DOHH2 (cell line): ENCODE data around the gene VWC2.

Experiments used
- H3F3A ChIP-seq: fragments of 200-600 bp; sonication (generic), shearing (Covaris generic); 2 replicates; pipeline ENCODE4 v1.6.0; 2016; ENCODE audit warnings: antibody characterized with exemption, mild to moderate bottlenecking; ENCODE audit not compliant: control insufficient read depth, insufficient read depth
- H3K27ac ChIP-seq: fragments of 200-600 bp; sonication (generic); 2 replicates; pipeline ENCODE4 v1.5.1; 2014; ENCODE audit warnings: low read depth, mild to moderate bottlenecking, low read length, moderate library complexity
- H3K27me3 ChIP-seq: fragments of 200-600 bp; sonication (generic); 2 replicates; pipeline ENCODE4 v1.6.1; 2014; ENCODE audit warnings: mild to moderate bottlenecking, low read length, mixed read lengths; ENCODE audit not compliant: control insufficient read depth
- H3K36me3 ChIP-seq: fragments of 200-600 bp; sonication (generic); 2 replicates; pipeline ENCODE4 v1.6.1; 2014; ENCODE audit warnings: mild to moderate bottlenecking, low read length, moderate library complexity, mixed read lengths; ENCODE audit not compliant: control insufficient read depth
- H3K4me1 ChIP-seq: fragments of 200-600 bp; sonication (generic); 2 replicates; pipeline ENCODE4 v1.6.1; 2014; ENCODE audit warnings: mild to moderate bottlenecking, low read length, mixed read lengths; ENCODE audit not compliant: control insufficient read depth
- H3K4me2 ChIP-seq: fragments of 200-600 bp; sonication (generic); 2 replicates; pipeline ENCODE4 v1.6.0; 2014; ENCODE audit warnings: mild to moderate bottlenecking, low read length, moderate library complexity
- H3K4me3 ChIP-seq: fragments of 200-600 bp; sonication (generic); 2 replicates; pipeline ENCODE4 v1.5.1; 2014; ENCODE audit warnings: mild to moderate bottlenecking, low read length, mixed read lengths
- H3K79me2 ChIP-seq: fragments of 200-600 bp; sonication (generic); 2 replicates; pipeline ENCODE4 v1.6.1; 2014; ENCODE audit warnings: mild to moderate bottlenecking, low read length, mixed read lengths; ENCODE audit not compliant: control insufficient read depth
- H3K9me2 ChIP-seq: fragments of 200-600 bp; sonication (generic); replicated peaks from 2 replicates; pipeline ENCODE4 v1.6.1; 2014; ENCODE audit warnings: mild to moderate bottlenecking, low read length, mixed read lengths; ENCODE audit not compliant: control insufficient read depth
- H3K9me3 ChIP-seq: fragments of 200-600 bp; sonication (generic); 2 replicates; pipeline ENCODE4 v1.6.1; 2014; ENCODE audit warnings: antibody characterized with exemption, low read length, mixed read lengths; ENCODE audit not compliant: control insufficient read depth, insufficient read depth
- H4K20me1 ChIP-seq: fragments of 200-600 bp; sonication (generic); 2 replicates; pipeline ENCODE4 v1.6.0; 2014; ENCODE audit warnings: low read depth, mild to moderate bottlenecking, antibody characterized with exemption, low read length, moderate library complexity; ENCODE audit not compliant: control insufficient read depth, insufficient read depth
- CTCF ChIP-seq: fragments of 200-600 bp; sonication (generic); IDR thresholded peaks from one replicate; pipeline ENCODE4 v1.5.1; 2014; ENCODE audit warnings: antibody characterized with exemption, mild to moderate bottlenecking, low read depth, low read length; ENCODE audit not compliant: poor library complexity, severe bottlenecking
- EZH2phosphoT487 ChIP-seq: fragments of 200-600 bp; sonication (generic); IDR thresholded peaks from 2 replicates; pipeline ENCODE4 v1.6.1; 2017; ENCODE audit warnings: borderline replicate concordance, mild to moderate bottlenecking, antibody characterized with exemption, low read length, moderate library complexity, mixed read lengths

The VWC2 gene

DNA sequence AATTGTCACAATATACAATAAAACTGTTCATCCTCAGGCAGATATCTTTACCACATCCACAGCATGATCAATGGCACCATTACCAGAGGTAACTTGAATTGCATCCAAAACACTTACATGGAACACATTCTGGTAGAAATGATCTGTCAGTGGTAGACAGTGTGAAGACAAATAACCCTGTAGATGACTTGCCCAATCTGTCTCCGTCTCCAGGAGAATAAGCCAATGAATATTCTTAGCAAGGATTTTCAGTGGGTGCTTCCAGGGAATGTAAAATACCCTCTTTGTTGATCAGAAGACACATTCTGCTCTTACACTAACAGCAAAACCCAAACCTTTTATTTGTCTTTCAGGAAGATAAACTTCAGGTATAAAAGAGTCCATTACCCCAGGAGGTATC lies 43.8 kb downstream of the VWC2 start:
- H3K4me3 ChIP-seq: no peak overlapping the region
- H3K9me3 ChIP-seq: no peaks in the 10 kb centered on the region
- no peaks in the 10 kb centered on the region for H3K9me2 ChIP-seq
- H3K4me1 ChIP-seq: peaks cover 10% of the 10 kb centered on the region
- H3K27me3 ChIP-seq: 0 out of 2 replicates have a peak, but pooled peaks cover 5% of the 10 kb centered on the region
- H3K4me2 ChIP-seq: no peak overlapping the region
- no peak for TF ChIP-seq EZH2phosphoT487
- TF ChIP-seq CTCF: no peak
- H3K79me2 ChIP-seq: no peaks in the 10 kb centered on the region
- no peaks in the 10 kb centered on the region for H4K20me1 ChIP-seq
- no peaks in the 10 kb centered on the region for H3K36me3 ChIP-seq
- H3K27ac ChIP-seq: no peak overlapping the region
- H3F3A ChIP-seq: no peaks in the 10 kb centered on the region

DNA sequence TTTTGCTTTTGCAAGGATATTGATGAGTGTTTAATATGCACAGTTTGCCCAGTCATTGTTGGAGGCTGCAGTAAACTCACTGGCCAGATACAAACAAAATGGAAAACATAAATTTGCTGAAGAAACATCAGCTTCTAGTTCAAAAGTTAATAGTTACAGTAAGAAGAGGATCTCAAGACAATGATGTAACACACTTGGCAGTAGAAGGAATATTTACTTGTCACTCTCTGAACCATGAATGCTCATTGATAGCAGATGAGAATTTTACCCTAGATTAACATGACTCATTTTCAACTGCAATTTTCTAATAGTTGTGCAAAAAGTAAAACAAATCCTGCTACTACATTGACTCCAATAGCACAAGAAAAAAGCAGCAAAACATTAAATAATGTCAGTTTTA lies 47.7 kb downstream of the VWC2 start:
- Histone ChIP-seq H3K27ac (no peak overlapping the region), H3K79me2 (no peaks in the 10 kb centered on the region), H4K20me1 (no peaks in the 10 kb centered on the region), H3K9me2 (no peaks in the 10 kb centered on the region), H3K4me2 (no peak overlapping the region), H3K9me3 (no peaks in the 10 kb centered on the region), H3K4me1 (no peaks in the 10 kb centered on the region), H3K4me3 (no peak overlapping the region), H3K36me3 (no peaks in the 10 kb centered on the region), H3K27me3 (peaks cover 8% of the 10 kb centered on the region; the same call in 1 of the 2 replicates), H3F3A (no peaks in the 10 kb centered on the region)
- TF ChIP-seq CTCF: no peak
- no peak for TF ChIP-seq EZH2phosphoT487

- no peaks in the 10 kb centered on the region for H3K36me3 ChIP-seq
- no peak overlapping the region for H3K4me2 ChIP-seq
- no peaks in the 10 kb centered on the region for H4K20me1 ChIP-seq
- H3K79me2 ChIP-seq: no peaks in the 10 kb centered on the region
- no peak overlapping the region for H3K27ac ChIP-seq
- H3K4me1 ChIP-seq: no peaks in the 10 kb centered on the region
- H3K9me3 ChIP-seq: no peaks in the 10 kb centered on the region
- H3F3A ChIP-seq: no peaks in the 10 kb centered on the region
- H3K27me3 ChIP-seq: peaks cover 8% of the 10 kb centered on the region; the same call in 1 of the 2 replicates
- H3K4me3 ChIP-seq: no peak overlapping the region
- TF ChIP-seq CTCF (no peak), EZH2phosphoT487 (no peak)
- H3K9me2 ChIP-seq: no peaks in the 10 kb centered on the region
Observed at GRCh38 chr7:49822856-49823255, 49.4 kb downstream of the VWC2 start.

- Histone ChIP-seq H3K36me3 (no peaks in the 10 kb centered on the region), H3K4me3 (no peak overlapping the region), H3K27ac (no peak overlapping the region), H3K27me3 (peaks cover 8% of the 10 kb centered on the region; the same call in 1 of the 2 replicates), H3K4me2 (no peak overlapping the region), H3F3A (no peaks in the 10 kb centered on the region), H3K9me3 (no peaks in the 10 kb centered on the region), H3K9me2 (no peaks in the 10 kb centered on the region), H3K79me2 (no peaks in the 10 kb centered on the region), H3K4me1 (no peaks in the 10 kb centered on the region), H4K20me1 (no peaks in the 10 kb centered on the region)
- TF ChIP-seq CTCF: no peak
- TF ChIP-seq EZH2phosphoT487: no peak
Observed at GRCh38 chr7:49823566-49823965, 50.1 kb downstream of the VWC2 start.
